ENCODE measurements around the gene ANK3. TPM values are rescaled to one million over a fixed set of nuclear protein-coding genes. Genes with fewer than 3 reads are reported as not detected.

ANK3 gene
- polyA plus RNA-seq, 1 donor from 2014 or later: 114 TPM

GRCh38 chr10:60200682-60201053 is 189.0 kb downstream of the ANK3 start:
- Histone ChIP-seq H3K36me3 (ENCODE audit: insufficient read depth, low read length) (peaks cover 30% of the 10 kb centered on the region), H3K9me3 (ENCODE audit: low read length) (no peaks in the 10 kb centered on the region), H2AFZ (ENCODE audit: low read depth, low read length) (no peak overlapping the region), H3K4me3 (ENCODE audit: low read length) (no peak overlapping the region), H3K79me2 (replicated peaks; ENCODE audit: insufficient read depth, low read length) (no peaks in the 10 kb centered on the region), H4K20me1 (ENCODE audit: insufficient read depth) (no peaks in the 10 kb centered on the region), H3F3A (ENCODE audit: insufficient read depth, low read length, poor library complexity, severe bottlenecking) (no peaks in the 10 kb centered on the region), H3K9me2 (ENCODE audit: insufficient read depth, low read length) (no peaks in the 10 kb centered on the region), H3K4me2 (ENCODE audit: low read length) (no peak overlapping the region), H3K27ac (ENCODE audit: low read length) (no peak overlapping the region), H3K27me3 (ENCODE audit: insufficient read depth, low read depth, low read length) (no peaks in the 10 kb centered on the region), H3K9ac (ENCODE audit: low read length) (no peak overlapping the region)
- TF ChIP-seq TAF1 (IDR thresholded peaks at IDR 0.05; ENCODE audit: low read depth) (no peak), REST (IDR thresholded peaks at IDR 0.05; ENCODE audit: borderline replicate concordance) (no peak), CTCF (IDR thresholded peaks at IDR 0.05; ENCODE audit: poor library complexity, severe bottlenecking) (no peak), MXI1 (conservative IDR thresholded peaks at IDR 0.05; ENCODE audit: poor library complexity, severe bottlenecking) (no peak), RAD21 (conservative IDR thresholded peaks at IDR 0.05) (no peak), EZH2 (IDR thresholded peaks at IDR 0.05; ENCODE audit: borderline replicate concordance, insufficient read depth, low read length, poor library complexity, severe bottlenecking) (no peak), EP300 (conservative IDR thresholded peaks at IDR 0.05; ENCODE audit: poor library complexity, severe bottlenecking) (no peak), SMC3 (conservative IDR thresholded peaks at IDR 0.05; ENCODE audit: poor library complexity) (no peak), POLR2AphosphoS5 (IDR thresholded peaks at IDR 0.05) (no peak)

- H3K4me3 ChIP-seq (ENCODE audit: low read length): no peak overlapping the region
- H3K79me2 ChIP-seq (replicated peaks; ENCODE audit: insufficient read depth, low read length): no peaks in the 10 kb centered on the region
- H2AFZ ChIP-seq (ENCODE audit: low read depth, low read length): no peak overlapping the region
- H3K27ac ChIP-seq (ENCODE audit: low read length): no peak overlapping the region
- H3K9me3 ChIP-seq (ENCODE audit: low read length): no peaks in the 10 kb centered on the region
- TF ChIP-seq POLR2AphosphoS5 (IDR thresholded peaks at IDR 0.05) (no peak), SMC3 (conservative IDR thresholded peaks at IDR 0.05; ENCODE audit: poor library complexity) (no peak), EZH2 (IDR thresholded peaks at IDR 0.05; ENCODE audit: borderline replicate concordance, insufficient read depth, low read length, poor library complexity, severe bottlenecking) (no peak), EP300 (conservative IDR thresholded peaks at IDR 0.05; ENCODE audit: poor library complexity, severe bottlenecking) (no peak), MXI1 (conservative IDR thresholded peaks at IDR 0.05; ENCODE audit: poor library complexity, severe bottlenecking) (no peak), TAF1 (IDR thresholded peaks at IDR 0.05; ENCODE audit: low read depth) (no peak), REST (IDR thresholded peaks at IDR 0.05; ENCODE audit: borderline replicate concordance) (no peak), RAD21 (conservative IDR thresholded peaks at IDR 0.05) (no peak), CTCF (IDR thresholded peaks at IDR 0.05; ENCODE audit: poor library complexity, severe bottlenecking) (no peak)
- H3K4me2 ChIP-seq (ENCODE audit: low read length): no peak overlapping the region
- H3K9ac ChIP-seq (ENCODE audit: low read length): no peak overlapping the region
- no peaks in the 10 kb centered on the region for H3F3A ChIP-seq (ENCODE audit: insufficient read depth, low read length, poor library complexity, severe bottlenecking)
- H4K20me1 ChIP-seq (ENCODE audit: insufficient read depth): no peaks in the 10 kb centered on the region
- peaks cover 34% of the 10 kb centered on the region for H3K36me3 ChIP-seq (ENCODE audit: insufficient read depth, low read length)
- H3K27me3 ChIP-seq (ENCODE audit: insufficient read depth, low read depth, low read length): no peaks in the 10 kb centered on the region
- H3K9me2 ChIP-seq (ENCODE audit: insufficient read depth, low read length): no peaks in the 10 kb centered on the region
Measured at GRCh38 chr10:60200012-60200681, 189.5 kb downstream of the ANK3 start.
